Lower lobe of right lung (tissue), 2 donors: ENCODE data around the gene SCGB1A1. TPM values are rescaled to one million over a fixed set of nuclear protein-coding genes. Genes with fewer than 3 reads are reported as not detected.
"Not testable (repeated sequence)": the region's sequence is repeated elsewhere in the genome, so short reads cannot be mapped to it uniquely, and the experiment has no call there.

Experiments
- ATAC-seq, 2 donors: fragments of 200-7000 bp; cut with Tn5 transposase; one replicate each; pipeline ENCODE4 v1.9.1; 2020 to 2022; ENCODE audit warnings: mild to moderate bottlenecking in 2 of 2, moderate library complexity in 2 of 2
- DNase-seq: peaks from one replicate; pipeline ENCODE4 v3.0.0-alpha.2; 2020
- H3K27ac ChIP-seq: fragments of 200-600 bp; one replicate; pipeline ENCODE4 v1.8.0; 2022
- H3K27me3 ChIP-seq: fragments of 200-600 bp; one replicate; pipeline ENCODE4 v1.8.0; 2022; ENCODE audit warnings: low read depth
- H3K36me3 ChIP-seq: fragments of 200-600 bp; one replicate; pipeline ENCODE4 v1.8.0; 2022; ENCODE audit warnings: mild to moderate bottlenecking
- H3K4me1 ChIP-seq: fragments of 200-600 bp; one replicate; pipeline ENCODE4 v1.8.0; 2022
- H3K4me3 ChIP-seq: fragments of 200-600 bp; one replicate; pipeline ENCODE4 v1.8.0; 2022; ENCODE audit warnings: mild to moderate bottlenecking
- H3K9me3 ChIP-seq: fragments of 200-600 bp; one replicate; pipeline ENCODE4 v1.8.0; 2022
- intact Hi-C: fragments of 100-400 bp; cut with DNase I; formaldehyde crosslinking; loops from one replicate; pipeline ENCODE4 v1.11.0; 2022
- total RNA-seq: library from RNA; stranded (reverse); fragmentation: NEBNext Ultra II Directional; extraction: Animal tissue kit (Norgen Biotek cat#: 25700); gene quantifications from one replicate; pipeline ENCODE4 v1.2.1, GENCODE V29; 2021
- TF ChIP-seq, protein P1 (sequence below): fragments of 200-600 bp; IDR thresholded peaks from one replicate; pipeline ENCODE4 v1.8.0; 2022; ENCODE audit warnings: antibody characterized with exemption, mild to moderate bottlenecking
- donor health status: DM: no; HTN: yes; CAD: no; lungs with severe emphysema.

SCGB1A1 gene
- total RNA-seq, 1 donor from 2014 or later = 3,364 TPM

- DNase-seq, intact Hi-C loops, H3K4me3 ChIP-seq, H3K9me3 ChIP-seq, H3K36me3 ChIP-seq, ATAC-seq, H3K27me3 ChIP-seq, H3K27ac ChIP-seq: not testable (repeated sequence)
- peaks cover 11% of the 10 kb centered on the region for H3K4me1 ChIP-seq
- TF ChIP-seq, protein P1, sequence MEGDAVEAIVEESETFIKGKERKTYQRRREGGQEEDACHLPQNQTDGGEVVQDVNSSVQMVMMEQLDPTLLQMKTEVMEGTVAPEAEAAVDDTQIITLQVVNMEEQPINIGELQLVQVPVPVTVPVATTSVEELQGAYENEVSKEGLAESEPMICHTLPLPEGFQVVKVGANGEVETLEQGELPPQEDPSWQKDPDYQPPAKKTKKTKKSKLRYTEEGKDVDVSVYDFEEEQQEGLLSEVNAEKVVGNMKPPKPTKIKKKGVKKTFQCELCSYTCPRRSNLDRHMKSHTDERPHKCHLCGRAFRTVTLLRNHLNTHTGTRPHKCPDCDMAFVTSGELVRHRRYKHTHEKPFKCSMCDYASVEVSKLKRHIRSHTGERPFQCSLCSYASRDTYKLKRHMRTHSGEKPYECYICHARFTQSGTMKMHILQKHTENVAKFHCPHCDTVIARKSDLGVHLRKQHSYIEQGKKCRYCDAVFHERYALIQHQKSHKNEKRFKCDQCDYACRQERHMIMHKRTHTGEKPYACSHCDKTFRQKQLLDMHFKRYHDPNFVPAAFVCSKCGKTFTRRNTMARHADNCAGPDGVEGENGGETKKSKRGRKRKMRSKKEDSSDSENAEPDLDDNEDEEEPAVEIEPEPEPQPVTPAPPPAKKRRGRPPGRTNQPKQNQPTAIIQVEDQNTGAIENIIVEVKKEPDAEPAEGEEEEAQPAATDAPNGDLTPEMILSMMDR = peak; percentile 57
Measured at GRCh38 chr11:62378459-62379063, 40.3 kb upstream of the SCGB1A1 start.

DNA sequence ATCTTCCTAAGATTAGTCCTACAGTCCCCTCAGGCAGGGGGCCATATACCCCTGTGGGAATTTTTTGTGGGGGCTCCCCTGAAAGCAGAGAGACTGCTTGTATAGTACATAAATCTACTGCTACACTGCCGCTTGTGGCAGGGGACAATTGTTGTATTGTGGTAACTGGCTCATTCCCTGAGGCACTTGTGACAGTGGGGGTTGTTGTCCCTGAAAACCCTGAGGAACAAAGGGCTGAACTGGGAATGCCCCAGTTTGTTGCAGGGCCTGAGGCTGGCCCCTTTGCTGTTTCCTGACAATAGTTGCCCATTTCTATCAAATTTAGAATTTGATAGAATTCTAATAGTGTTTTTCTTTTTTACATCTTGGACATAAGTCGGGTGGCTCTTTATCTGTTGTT, 39.2 kb upstream of the SCGB1A1 start:
- H3K27ac ChIP-seq, ATAC-seq, H3K27me3 ChIP-seq, H3K4me3 ChIP-seq, H3K36me3 ChIP-seq, DNase-seq, H3K9me3 ChIP-seq, intact Hi-C loops: not testable (repeated sequence)
- peaks cover 11% of the 10 kb centered on the region for H3K4me1 ChIP-seq

DNA sequence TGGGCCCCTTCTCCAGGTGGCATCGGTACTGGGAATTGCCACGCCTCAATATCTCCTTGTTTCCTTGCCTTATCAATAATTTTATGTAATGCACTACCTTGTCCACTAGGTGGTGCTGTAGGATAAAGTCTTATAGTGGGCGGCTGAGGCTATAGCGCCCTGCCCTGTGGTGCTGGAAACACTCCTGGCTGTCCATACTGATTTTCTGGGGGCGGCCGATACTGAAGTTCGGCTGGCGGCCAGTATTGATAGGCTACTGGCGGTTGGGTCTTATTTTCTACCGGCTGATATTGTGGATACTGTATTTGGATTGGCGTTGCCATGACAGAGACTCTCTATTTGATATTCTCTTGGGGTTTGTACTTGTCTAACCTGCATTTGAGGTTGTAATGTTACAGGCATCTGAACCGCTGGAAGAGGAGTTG, 38.0 kb upstream of the SCGB1A1 start:
- H3K36me3 ChIP-seq, H3K27ac ChIP-seq, intact Hi-C loops, H3K4me3 ChIP-seq, DNase-seq, H3K27me3 ChIP-seq, H3K9me3 ChIP-seq: not testable (repeated sequence)
- H3K4me1 ChIP-seq = peaks cover 11% of the 10 kb centered on the region
- peak; percentile 86 to 93 for ATAC-seq
- TF ChIP-seq, protein P1 = peak; percentile 86

- no peak overlapping the region for H3K27ac ChIP-seq
- no peaks in the 10 kb centered on the region for H3K27me3 ChIP-seq
- H3K4me1 ChIP-seq = peaks cover 11% of the 10 kb centered on the region
- TF ChIP-seq, protein P1 = no peak
- ATAC-seq (no peak), DNase-seq (no peak)
- no peaks in the 10 kb centered on the region for H3K36me3 ChIP-seq
- no peaks in the 10 kb centered on the region for H3K9me3 ChIP-seq
- no peak overlapping the region for H3K4me3 ChIP-seq
- intact Hi-C loops = no loop called here
Measured at GRCh38 chr11:62383822-62384221, 35.0 kb upstream of the SCGB1A1 start.

DNA sequence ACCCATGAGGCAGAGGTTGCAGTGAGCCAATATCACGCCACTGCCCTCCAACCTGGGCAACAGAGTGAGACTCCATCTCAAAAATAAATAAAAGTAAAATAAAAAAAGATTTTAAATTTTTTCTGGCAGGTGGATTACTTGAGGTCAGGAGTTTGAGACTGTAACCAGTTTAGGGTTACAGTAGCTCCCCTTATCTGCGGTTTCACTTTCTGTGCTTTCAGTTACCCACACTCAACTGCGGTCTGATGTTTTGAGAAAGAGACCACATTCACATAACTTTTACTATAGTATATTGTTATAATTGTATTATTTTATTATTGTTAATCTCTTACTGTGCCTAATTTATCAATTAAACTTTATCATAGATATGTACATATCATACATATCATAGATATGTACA, 32.8 kb upstream of the SCGB1A1 start:
- H3K4me1 ChIP-seq, H3K27ac ChIP-seq, ATAC-seq, H3K9me3 ChIP-seq, H3K4me3 ChIP-seq, intact Hi-C loops, H3K36me3 ChIP-seq, H3K27me3 ChIP-seq, DNase-seq: not testable (repeated sequence)

DNA sequence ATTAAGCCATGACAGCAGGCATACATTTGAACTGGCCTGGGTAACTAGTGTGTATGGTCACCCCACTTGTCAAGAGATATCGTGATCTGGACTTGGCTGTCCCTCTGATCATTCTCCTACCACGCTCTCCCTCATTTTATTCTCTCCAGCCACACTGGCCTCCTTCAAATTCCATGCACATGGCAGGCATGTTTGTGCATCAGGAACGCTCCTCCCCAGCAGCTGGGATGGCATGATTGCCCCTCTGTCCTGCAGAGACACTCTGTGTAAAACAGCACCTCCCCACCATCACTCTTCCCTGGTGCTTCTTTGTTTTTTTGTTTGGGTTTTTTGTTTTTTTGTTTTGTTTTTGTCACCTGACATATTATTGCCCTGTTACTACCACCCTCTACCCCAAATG, 31.5 kb upstream of the SCGB1A1 start:
- no peak overlapping the region for H3K4me3 ChIP-seq
- DNase-seq (no peak), ATAC-seq (no peak)
- H3K36me3 ChIP-seq = peaks cover 13% of the 10 kb centered on the region
- intact Hi-C loops = no loop called here
- H3K27ac ChIP-seq = no peak overlapping the region
- H3K4me1 ChIP-seq = no peaks in the 10 kb centered on the region
- TF ChIP-seq, protein P1 = no peak
- no peaks in the 10 kb centered on the region for H3K9me3 ChIP-seq
- H3K27me3 ChIP-seq = no peaks in the 10 kb centered on the region
